Measurements from ENCODE around the gene OPCML.

- TF ChIP-seq, protein P1, sequence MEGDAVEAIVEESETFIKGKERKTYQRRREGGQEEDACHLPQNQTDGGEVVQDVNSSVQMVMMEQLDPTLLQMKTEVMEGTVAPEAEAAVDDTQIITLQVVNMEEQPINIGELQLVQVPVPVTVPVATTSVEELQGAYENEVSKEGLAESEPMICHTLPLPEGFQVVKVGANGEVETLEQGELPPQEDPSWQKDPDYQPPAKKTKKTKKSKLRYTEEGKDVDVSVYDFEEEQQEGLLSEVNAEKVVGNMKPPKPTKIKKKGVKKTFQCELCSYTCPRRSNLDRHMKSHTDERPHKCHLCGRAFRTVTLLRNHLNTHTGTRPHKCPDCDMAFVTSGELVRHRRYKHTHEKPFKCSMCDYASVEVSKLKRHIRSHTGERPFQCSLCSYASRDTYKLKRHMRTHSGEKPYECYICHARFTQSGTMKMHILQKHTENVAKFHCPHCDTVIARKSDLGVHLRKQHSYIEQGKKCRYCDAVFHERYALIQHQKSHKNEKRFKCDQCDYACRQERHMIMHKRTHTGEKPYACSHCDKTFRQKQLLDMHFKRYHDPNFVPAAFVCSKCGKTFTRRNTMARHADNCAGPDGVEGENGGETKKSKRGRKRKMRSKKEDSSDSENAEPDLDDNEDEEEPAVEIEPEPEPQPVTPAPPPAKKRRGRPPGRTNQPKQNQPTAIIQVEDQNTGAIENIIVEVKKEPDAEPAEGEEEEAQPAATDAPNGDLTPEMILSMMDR (IDR thresholded peaks at IDR 0.05; ENCODE audit: low read length): no peak
- no peak for TF ChIP-seq EZH2 (IDR thresholded peaks at IDR 0.05; ENCODE audit: borderline replicate concordance, low read length)
These were observed 759.4 kb downstream of the OPCML start for GRCh38 chr11:132772703-132773545.

Measured in OCI-LY1 (cell line).